K562 (cell line): ENCODE measurements around the gene RPL14. TPM values are rescaled to one million over a fixed set of nuclear protein-coding genes. Genes with fewer than 3 reads are reported as not detected.

Experiments used
- CREM ChIP-seq: IDR thresholded peaks from 2 replicates; pipeline ENCODE4 v1.6.1; 2014; ENCODE audit warnings: antibody characterized with exemption, low read depth
- GABPA ChIP-seq: fragments of 200-800 bp; sonication (Bioruptor generic); conservative IDR thresholded peaks from 2 replicates; pipeline ENCODE4 v1.6.1; 2016; ENCODE audit warnings: low read depth, missing genetic modification characterization, missing compliant biosample characterization
- SIX5 ChIP-seq, 2 experiments: IDR thresholded peaks; 2 replicates each; pipeline ENCODE4 v1.6.1; 2011; ENCODE audit warnings: low read length in 2 of 2, borderline replicate concordance in 1 of 2, low read depth in 1 of 2, mild to moderate bottlenecking in 1 of 2, moderate library complexity in 1 of 2; ENCODE audit not compliant: insufficient read depth in 1 of 2
- SNIP1 ChIP-seq: fragments of 450-650 bp; IDR thresholded peaks from 2 replicates; pipeline ENCODE4 v1.7.1; 2017; ENCODE audit warnings: low read depth, mild to moderate bottlenecking
- SRSF3 ChIP-seq: fragments of 200-400 bp; formaldehyde crosslinking; IDR thresholded peaks from 2 replicates; pipeline ENCODE4 v1.6.1; 2016; ENCODE audit warnings: mild to moderate bottlenecking, low read length, moderate library complexity; ENCODE audit not compliant: insufficient read depth
- ZNF57 ChIP-seq: fragments of 450-650 bp; formaldehyde crosslinking; IDR thresholded peaks from 2 replicates; pipeline ENCODE4 v1.4.0; 2020; ENCODE audit warnings: mild to moderate bottlenecking, moderate library complexity
- polyA plus RNA-seq, 8 experiments: library from polyadenylated mRNA; depleted of rRNA in 4 of 8; stranded (reverse) in 5 of 8; unstranded in 3 of 8; fragments of >200 nt; fragmentation: Nextera tagmentation in 2 of 8; fragmentation: Illumina TruSeq in 1 of 8; extraction: Ambion mirVana in 2 of 8; extraction: Trizol in 1 of 8; gene quantifications; 2 replicates each; pipeline versions ENCODE4 v1.2.1 to v1.2.3, GENCODE V29; 2011 to 2014; ENCODE audit warnings: inconsistent platforms in 1 of 8, missing spikeins in 1 of 8
- total RNA-seq, 7 experiments: library from RNA; depleted of rRNA in 6 of 7; stranded (reverse); fragments of >200 nt in 6 of 7; fragmentation: Illumina TruSeq in 2 of 7; extraction: Trizol in 2 of 7; gene quantifications; 2 replicates each; pipeline versions ENCODE4 v1.2.1 to v1.2.3, GENCODE V29; 2011 to 2021; ENCODE audit warnings: low replicate concordance in 1 of 7
- TF ChIP-seq, protein P1 (sequence below), 2 experiments: IDR thresholded peaks in 1 of 2; conservative IDR thresholded peaks in 1 of 2; 2 replicates each; pipeline ENCODE4 v1.6.1; 2016; ENCODE audit warnings: low read depth in 2 of 2, mild to moderate bottlenecking in 1 of 2, missing compliant biosample characterization in 1 of 2, missing genetic modification characterization in 1 of 2, moderate library complexity in 1 of 2
- TF ChIP-seq, protein P2 (sequence below): sonication (generic); formaldehyde crosslinking; IDR thresholded peaks from 2 replicates; pipeline ENCODE4 v1.8.1; 2023; ENCODE audit warnings: mild to moderate bottlenecking, missing genetic modification reagents
- TF ChIP-seq, protein P3 (sequence below): fragments of 450-650 bp; IDR thresholded peaks from 2 replicates; pipeline ENCODE4 v1.6.1; 2016; ENCODE audit warnings: mild to moderate bottlenecking, moderate library complexity

Gene RPL14
- total and polyA plus RNA-seq, 9 of the 15 experiments (the other 6 are each of a cell fraction or from before 2014, with no cell fraction given): 851 to 4,649 (median 2,133) TPM

DNA sequence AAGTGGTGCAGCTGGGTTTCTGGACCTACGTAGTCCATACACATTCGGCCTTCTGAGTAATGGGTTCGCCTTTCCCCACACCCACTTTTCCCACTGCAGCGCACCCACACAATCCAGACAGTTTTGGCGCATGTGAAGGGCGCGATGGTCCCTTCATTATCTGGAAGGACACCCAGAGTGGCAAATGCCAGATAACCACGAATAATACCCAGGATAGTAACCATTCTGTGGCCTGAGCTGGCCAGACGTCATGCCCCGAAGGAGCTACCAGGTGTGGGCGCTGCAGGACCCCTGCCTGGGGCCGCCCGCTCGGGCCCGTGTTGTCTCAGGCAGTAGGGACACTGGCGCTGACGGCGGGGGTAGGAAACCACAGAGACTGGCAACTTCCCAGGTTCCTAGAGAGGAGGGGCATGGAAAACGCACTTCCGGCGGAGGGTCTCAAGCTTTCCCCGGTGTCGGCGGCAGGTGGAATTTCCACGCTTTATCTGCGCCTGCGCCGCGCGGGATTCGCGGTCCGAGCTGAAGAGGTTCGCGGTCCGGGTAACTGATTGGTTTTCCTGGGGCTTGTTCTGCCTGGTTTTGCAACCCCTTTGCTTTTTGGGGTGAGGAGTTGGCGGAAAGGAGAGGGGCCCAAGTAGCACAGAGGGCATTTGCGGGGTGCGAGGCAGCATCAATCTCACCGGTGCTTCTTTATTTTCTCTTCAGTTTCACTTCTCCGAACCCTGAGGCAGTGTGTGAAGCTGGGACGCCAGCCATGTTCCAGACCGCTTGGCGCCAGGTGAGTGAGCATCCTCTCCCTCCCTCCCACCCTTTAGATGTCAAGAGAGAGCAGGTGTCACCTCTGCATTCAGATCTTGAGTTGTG is 48.7 kb downstream of the RPL14 start, which contains the start of gene ZNF620 (continued):
- TF ChIP-seq, protein P1, sequence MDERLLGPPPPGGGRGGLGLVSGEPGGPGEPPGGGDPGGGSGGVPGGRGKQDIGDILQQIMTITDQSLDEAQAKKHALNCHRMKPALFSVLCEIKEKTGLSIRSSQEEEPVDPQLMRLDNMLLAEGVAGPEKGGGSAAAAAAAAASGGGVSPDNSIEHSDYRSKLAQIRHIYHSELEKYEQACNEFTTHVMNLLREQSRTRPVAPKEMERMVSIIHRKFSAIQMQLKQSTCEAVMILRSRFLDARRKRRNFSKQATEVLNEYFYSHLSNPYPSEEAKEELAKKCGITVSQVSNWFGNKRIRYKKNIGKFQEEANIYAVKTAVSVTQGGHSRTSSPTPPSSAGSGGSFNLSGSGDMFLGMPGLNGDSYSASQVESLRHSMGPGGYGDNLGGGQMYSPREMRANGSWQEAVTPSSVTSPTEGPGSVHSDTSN (CRISPR knock-in tag; IDR thresholded peaks at IDR 0.05; ENCODE audit: low read depth): no peak
- TF ChIP-seq, protein P1 (tag; conservative IDR thresholded peaks at IDR 0.05; ENCODE audit: low read depth): no peak
- TF ChIP-seq SNIP1 (peak; percentile 23; the same call in 1 of the 2 replicates), ZNF57 (no peak), SIX5 (IDR thresholded peaks at IDR 0.05; ENCODE audit: borderline replicate concordance in 1 of 2, insufficient read depth in 1 of 2, low read depth in 1 of 2, low read length in 2 of 2) (no peak), CREM (peak; percentile 86), GABPA (tag) (peak; percentile 91), SRSF3 (no peak)
- TF ChIP-seq, protein P2, sequence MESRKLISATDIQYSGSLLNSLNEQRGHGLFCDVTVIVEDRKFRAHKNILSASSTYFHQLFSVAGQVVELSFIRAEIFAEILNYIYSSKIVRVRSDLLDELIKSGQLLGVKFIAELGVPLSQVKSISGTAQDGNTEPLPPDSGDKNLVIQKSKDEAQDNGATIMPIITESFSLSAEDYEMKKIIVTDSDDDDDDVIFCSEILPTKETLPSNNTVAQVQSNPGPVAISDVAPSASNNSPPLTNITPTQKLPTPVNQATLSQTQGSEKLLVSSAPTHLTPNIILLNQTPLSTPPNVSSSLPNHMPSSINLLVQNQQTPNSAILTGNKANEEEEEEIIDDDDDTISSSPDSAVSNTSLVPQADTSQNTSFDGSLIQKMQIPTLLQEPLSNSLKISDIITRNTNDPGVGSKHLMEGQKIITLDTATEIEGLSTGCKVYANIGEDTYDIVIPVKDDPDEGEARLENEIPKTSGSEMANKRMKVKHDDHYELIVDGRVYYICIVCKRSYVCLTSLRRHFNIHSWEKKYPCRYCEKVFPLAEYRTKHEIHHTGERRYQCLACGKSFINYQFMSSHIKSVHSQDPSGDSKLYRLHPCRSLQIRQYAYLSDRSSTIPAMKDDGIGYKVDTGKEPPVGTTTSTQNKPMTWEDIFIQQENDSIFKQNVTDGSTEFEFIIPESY (CRISPR knock-in tag): 0 out of 2 replicates have a peak, but pooled peaks have one; percentile 40
- TF ChIP-seq, protein P3, sequence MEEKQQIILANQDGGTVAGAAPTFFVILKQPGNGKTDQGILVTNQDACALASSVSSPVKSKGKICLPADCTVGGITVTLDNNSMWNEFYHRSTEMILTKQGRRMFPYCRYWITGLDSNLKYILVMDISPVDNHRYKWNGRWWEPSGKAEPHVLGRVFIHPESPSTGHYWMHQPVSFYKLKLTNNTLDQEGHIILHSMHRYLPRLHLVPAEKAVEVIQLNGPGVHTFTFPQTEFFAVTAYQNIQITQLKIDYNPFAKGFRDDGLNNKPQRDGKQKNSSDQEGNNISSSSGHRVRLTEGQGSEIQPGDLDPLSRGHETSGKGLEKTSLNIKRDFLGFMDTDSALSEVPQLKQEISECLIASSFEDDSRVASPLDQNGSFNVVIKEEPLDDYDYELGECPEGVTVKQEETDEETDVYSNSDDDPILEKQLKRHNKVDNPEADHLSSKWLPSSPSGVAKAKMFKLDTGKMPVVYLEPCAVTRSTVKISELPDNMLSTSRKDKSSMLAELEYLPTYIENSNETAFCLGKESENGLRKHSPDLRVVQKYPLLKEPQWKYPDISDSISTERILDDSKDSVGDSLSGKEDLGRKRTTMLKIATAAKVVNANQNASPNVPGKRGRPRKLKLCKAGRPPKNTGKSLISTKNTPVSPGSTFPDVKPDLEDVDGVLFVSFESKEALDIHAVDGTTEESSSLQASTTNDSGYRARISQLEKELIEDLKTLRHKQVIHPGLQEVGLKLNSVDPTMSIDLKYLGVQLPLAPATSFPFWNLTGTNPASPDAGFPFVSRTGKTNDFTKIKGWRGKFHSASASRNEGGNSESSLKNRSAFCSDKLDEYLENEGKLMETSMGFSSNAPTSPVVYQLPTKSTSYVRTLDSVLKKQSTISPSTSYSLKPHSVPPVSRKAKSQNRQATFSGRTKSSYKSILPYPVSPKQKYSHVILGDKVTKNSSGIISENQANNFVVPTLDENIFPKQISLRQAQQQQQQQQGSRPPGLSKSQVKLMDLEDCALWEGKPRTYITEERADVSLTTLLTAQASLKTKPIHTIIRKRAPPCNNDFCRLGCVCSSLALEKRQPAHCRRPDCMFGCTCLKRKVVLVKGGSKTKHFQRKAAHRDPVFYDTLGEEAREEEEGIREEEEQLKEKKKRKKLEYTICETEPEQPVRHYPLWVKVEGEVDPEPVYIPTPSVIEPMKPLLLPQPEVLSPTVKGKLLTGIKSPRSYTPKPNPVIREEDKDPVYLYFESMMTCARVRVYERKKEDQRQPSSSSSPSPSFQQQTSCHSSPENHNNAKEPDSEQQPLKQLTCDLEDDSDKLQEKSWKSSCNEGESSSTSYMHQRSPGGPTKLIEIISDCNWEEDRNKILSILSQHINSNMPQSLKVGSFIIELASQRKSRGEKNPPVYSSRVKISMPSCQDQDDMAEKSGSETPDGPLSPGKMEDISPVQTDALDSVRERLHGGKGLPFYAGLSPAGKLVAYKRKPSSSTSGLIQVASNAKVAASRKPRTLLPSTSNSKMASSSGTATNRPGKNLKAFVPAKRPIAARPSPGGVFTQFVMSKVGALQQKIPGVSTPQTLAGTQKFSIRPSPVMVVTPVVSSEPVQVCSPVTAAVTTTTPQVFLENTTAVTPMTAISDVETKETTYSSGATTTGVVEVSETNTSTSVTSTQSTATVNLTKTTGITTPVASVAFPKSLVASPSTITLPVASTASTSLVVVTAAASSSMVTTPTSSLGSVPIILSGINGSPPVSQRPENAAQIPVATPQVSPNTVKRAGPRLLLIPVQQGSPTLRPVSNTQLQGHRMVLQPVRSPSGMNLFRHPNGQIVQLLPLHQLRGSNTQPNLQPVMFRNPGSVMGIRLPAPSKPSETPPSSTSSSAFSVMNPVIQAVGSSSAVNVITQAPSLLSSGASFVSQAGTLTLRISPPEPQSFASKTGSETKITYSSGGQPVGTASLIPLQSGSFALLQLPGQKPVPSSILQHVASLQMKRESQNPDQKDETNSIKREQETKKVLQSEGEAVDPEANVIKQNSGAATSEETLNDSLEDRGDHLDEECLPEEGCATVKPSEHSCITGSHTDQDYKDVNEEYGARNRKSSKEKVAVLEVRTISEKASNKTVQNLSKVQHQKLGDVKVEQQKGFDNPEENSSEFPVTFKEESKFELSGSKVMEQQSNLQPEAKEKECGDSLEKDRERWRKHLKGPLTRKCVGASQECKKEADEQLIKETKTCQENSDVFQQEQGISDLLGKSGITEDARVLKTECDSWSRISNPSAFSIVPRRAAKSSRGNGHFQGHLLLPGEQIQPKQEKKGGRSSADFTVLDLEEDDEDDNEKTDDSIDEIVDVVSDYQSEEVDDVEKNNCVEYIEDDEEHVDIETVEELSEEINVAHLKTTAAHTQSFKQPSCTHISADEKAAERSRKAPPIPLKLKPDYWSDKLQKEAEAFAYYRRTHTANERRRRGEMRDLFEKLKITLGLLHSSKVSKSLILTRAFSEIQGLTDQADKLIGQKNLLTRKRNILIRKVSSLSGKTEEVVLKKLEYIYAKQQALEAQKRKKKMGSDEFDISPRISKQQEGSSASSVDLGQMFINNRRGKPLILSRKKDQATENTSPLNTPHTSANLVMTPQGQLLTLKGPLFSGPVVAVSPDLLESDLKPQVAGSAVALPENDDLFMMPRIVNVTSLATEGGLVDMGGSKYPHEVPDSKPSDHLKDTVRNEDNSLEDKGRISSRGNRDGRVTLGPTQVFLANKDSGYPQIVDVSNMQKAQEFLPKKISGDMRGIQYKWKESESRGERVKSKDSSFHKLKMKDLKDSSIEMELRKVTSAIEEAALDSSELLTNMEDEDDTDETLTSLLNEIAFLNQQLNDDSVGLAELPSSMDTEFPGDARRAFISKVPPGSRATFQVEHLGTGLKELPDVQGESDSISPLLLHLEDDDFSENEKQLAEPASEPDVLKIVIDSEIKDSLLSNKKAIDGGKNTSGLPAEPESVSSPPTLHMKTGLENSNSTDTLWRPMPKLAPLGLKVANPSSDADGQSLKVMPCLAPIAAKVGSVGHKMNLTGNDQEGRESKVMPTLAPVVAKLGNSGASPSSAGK: peak; percentile 63; the same call in 1 of the 2 replicates
